HG03139 (cell line): ENCODE measurements around the gene TNFRSF6B.
"Not testable (repeated sequence)": the region's sequence is repeated elsewhere in the genome, so short reads cannot be mapped to it uniquely, and the experiment has no call there.

Source experiments
- ATAC-seq: cut with Tn5 transposase; IDR thresholded peaks from one replicate; pipeline ENCODE4 v1.9.1; 2021; ENCODE audit not compliant: unreplicated experiment

The TNFRSF6B gene, protein sequence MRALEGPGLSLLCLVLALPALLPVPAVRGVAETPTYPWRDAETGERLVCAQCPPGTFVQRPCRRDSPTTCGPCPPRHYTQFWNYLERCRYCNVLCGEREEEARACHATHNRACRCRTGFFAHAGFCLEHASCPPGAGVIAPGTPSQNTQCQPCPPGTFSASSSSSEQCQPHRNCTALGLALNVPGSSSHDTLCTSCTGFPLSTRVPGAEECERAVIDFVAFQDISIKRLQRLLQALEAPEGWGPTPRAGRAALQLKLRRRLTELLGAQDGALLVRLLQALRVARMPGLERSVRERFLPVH

DNA sequence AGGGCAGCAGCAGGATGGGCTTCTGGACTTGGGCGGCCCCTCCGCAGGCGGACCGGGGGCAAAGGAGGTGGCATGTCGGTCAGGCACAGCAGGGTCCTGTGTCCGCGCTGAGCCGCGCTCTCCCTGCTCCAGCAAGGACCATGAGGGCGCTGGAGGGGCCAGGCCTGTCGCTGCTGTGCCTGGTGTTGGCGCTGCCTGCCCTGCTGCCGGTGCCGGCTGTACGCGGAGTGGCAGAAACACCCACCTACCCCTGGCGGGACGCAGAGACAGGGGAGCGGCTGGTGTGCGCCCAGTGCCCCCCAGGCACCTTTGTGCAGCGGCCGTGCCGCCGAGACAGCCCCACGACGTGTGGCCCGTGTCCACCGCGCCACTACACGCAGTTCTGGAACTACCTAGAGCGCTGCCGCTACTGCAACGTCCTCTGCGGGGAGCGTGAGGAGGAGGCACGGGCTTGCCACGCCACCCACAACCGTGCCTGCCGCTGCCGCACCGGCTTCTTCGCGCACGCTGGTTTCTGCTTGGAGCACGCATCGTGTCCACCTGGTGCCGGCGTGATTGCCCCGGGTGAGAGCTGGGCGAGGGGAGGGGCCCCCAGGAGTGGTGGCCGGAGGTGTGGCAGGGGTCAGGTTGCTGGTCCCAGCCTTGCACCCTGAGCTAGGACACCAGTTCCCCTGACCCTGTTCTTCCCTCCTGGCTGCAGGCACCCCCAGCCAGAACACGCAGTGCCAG, at the start of gene TNFRSF6B:
Gene TNFRSF6B (plus strand): TSS at position 25 of the 729 bp plus-strand sequence. CDS start 116 bp downstream, at position 141.
- ATAC-seq: no peak

- ATAC-seq: no peak
Measured at GRCh38 chr20:63648190-63648589, 48.3 kb upstream of the TNFRSF6B start.

GRCh38 chr20:63648895-63649589, 47.4 kb upstream of the TNFRSF6B start:
- no peak for ATAC-seq

DNA sequence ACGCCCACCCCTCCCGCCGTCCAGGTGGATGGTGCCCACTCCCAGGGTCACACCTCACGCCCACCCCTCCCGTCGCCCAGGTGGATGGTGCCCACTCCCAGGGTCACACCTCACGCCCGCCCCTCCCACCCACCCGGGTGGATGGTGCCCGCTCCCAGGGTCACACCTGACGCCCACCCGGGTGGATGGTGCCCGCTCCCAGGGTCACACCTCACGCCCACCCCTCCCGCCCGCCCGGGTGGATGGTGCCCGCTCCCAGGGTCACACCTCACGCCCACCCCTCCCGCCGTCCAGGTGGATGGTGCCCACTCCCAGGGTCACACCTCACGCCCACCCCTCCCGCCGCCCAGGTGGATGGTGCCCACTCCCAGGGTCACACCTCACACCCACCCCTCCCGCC, 46.0 kb upstream of the TNFRSF6B start:
- ATAC-seq: not testable (repeated sequence)

- no peak for ATAC-seq
Measured at GRCh38 chr20:63651942-63652191, 44.6 kb upstream of the TNFRSF6B start.

- ATAC-seq: no peak
Measured at GRCh38 chr20:63652192-63652980, 44.1 kb upstream of the TNFRSF6B start.

- ATAC-seq: no peak
Measured at GRCh38 chr20:63653041-63653973, 43.1 kb upstream of the TNFRSF6B start, which contains the start of gene STMN3. Gene STMN3 (minus strand): TSS chr20:63653424. CDS start chr20:63653345, 79 bp downstream.

- ATAC-seq: no peak
Measured at GRCh38 chr20:63653974-63654668, 42.3 kb upstream of the TNFRSF6B start.

DNA sequence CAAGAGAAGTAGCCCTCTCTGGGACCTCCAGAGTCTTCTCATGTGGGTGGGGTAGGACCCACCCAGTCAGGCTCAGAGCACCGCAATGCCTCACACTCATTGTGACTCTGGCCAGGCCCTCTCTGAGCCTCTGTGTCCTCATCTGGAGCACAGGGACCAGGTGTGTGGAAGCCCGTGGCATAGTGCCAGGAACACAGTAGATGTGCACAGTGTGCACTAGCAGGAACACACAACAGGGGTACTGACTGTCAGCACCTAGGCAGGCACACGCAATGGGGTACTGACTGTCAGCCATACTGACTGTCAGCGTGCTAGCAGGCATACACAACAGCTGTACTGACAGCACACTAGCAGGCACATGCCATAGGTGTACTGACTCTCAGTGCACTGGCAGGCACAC, 41.2 kb upstream of the TNFRSF6B start:
- no peak for ATAC-seq

DNA sequence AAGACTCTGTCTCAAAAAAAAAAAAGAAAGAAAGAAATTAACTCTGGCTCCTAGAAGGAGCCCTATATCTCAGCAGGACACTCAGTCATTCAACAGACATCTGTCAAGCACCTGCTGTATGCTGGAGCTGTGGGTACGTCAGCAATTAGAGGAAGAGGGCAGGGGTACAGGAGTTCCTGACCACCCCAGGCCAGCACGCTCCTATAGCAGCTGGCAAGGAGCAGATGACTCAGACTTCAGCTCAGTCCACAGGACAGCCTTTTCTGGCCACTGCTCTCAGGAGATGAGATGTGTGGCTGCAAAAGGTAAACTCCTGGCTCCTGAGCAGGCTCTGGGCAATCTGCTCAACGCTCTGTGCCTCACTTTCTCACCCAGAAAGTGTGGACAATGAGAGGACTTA, 40.0 kb upstream of the TNFRSF6B start:
- ATAC-seq: no peak

- ATAC-seq: no peak
Measured at GRCh38 chr20:63657260-63657936, 39.1 kb upstream of the TNFRSF6B start.

DNA sequence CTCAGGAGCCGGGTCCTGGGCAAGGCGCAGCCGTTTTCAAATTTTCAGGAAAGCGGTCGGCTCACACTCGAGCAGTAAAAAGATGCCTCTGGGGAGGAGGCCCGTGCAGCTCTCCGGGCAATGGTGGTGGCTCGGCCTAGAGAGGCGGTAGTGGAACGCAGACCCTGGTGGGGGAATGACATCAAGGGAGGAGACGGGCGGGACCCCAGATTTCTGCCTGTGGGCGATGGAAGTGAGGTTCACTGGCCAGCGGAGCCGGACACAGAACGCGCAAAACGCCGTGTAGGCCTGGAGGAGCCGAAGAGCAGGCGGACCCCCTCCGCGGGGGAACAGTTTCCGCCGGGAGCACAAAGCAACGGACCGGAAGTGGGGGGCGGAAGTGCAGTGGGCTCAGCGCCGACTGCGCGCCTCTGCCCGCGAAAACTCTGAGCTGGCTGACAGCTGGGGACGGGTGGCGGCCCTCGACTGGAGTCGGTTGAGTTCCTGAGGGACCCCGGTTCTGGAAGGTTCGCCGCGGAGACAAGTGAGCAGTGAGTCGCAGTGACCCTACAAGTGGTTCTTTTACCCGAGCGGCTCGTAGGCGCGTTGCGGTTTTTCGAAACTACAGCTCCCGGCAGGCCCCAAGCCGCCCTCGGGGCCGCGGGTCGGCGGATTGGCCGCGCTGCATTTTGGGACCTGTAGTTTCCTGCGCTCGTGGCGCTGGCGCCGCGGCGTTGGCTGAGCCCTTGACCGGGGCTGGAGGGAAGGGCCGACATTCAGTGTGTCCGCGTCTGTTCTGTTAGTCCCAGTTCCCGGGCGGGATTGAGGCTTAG, 38.3 kb upstream of the TNFRSF6B start, which contains the start of gene RTEL1:
Gene RTEL1 (plus strand): TSS at position 376 of the 812 bp plus-strand sequence. CDS start 1,091 bp downstream, outside the sequence.
- ATAC-seq: peak; percentile 67

GRCh38 chr20:63658749-63659187, 37.7 kb upstream of the TNFRSF6B start:
- peak; percentile 16 for ATAC-seq

DNA sequence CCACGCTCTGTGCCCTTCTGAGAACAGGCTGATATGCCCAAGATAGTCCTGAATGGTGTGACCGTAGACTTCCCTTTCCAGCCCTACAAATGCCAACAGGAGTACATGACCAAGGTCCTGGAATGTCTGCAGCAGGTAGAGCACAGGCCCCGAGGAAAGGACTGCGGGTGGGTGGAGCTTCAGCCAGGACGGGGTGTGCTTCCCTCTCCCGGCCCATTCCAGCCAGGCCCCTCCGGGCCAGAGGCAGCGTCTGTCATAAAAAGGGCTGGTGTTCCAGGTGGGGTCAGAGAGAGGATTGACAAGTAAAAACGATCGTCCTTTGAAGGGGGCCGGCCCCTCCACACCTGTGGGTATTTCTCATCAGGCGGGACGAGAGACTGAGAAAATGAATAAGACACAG, 37.1 kb upstream of the TNFRSF6B start:
- no peak for ATAC-seq

DNA sequence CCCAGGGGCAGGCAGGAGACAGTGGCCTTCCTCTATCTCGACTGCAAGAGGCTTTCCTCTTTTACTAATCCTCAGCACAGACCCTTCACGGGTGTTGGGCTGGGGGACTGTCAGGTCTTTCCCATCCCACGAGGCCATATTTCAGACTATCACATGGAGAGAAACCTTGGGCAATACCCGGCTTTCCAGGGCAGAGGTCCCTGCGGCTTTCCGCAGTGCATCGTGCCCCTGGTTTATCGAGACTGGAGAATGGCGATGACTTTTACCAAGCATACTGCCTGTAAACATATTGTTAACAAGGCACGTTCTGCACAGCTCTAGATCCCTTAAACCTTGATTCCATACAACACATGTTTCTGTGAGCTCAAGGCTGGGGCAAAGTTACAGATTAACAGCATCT, 36.3 kb upstream of the TNFRSF6B start:
- ATAC-seq: not testable (repeated sequence)

DNA sequence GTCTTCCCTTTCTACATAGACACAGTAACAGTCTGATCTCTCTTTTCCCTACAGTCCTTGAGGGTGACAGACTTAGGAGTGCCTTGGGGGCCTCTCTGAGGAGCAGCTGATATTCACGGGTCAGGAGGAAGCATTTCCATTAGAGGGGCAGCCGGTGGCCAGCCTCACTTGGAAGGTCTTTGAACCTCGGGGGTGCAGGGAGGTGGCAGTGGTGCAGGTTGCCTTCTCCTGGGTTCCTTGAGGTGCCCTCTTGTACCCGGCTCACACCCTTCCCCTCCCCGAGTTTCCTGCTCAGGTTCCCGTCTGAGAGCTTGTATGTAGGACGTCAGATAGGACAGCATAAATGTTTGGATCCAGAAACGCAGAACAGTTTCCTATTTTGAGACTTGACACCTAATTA, 35.8 kb upstream of the TNFRSF6B start:
- ATAC-seq: no peak

GRCh38 chr20:63661108-63661507, 35.3 kb upstream of the TNFRSF6B start:
- no peak for ATAC-seq
